Measurements from ENCODE around the gene FABP7. TPM values are rescaled to one million over a fixed set of nuclear protein-coding genes. Genes with fewer than 3 reads are reported as not detected.

Gene FABP7
- total and polyA plus RNA-seq, 2 of the 13 experiments (the other 11 are each of a cell fraction or from before 2014, with no cell fraction given) = not detected

DNA sequence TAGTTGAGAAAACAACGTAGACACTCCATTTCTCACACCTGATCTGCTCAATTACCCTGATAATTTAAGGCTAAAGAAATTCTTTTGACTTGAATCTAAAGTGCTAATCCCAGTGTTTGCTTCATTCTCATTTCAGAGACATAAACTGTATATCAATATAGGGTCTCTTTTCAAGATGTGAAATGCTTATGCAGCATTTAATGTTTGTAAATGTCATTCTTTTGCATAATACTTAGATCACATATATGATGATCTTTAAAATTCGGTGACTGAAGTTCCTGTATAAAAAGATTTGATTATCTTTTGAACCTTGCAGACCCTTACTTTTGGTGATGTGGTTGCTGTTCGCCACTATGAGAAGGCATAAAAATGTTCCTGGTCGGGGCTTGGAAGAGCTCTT is 3.9 kb downstream of the FABP7 start:
- POLR2A ChIA-PET = no interaction called here

DNA sequence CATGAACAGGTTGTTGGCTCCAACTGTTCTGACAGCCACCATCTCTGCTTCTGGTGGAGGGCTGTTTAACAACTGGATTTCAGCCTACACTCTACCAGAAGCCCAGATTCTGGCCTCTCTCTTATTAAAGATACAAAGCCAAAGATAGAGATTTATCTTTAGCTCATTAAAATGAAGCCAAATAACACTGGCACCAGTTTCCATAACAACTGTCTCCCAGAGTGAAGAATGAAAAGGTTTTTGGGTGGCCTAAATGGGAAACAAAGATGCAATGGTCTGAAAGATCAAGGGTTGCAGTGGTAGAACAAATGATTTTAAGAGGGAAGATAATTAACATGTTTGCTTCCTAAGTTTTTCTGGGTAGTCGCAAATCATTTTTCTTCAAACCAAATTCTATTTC is 6.4 kb downstream of the FABP7 start:
- no peak for FAIRE-seq
- H3K27ac ChIP-seq (ENCODE audit: extremely low read length, insufficient read depth, low read length) = no peak overlapping the region
- ChIA-PET CTCF (ENCODE audit: low intra/inter-chr PET ratio, low total read pairs) (no interaction called here), POLR2A (no interaction called here)
- H3K9me3 ChIP-seq (ENCODE audit: low read length) = no peaks in the 10 kb centered on the region
- no peak for ATAC-seq
- in situ Hi-C loops (cut with HindIII; ENCODE audit: extremely low pct_ligation_motif_present, low pct_unique_long_range_greater_than_20kb) (loop anchor here (5.0 kb wide), 1 partner anchor 51 kb away; no protein-coding TSS in a partner anchor), intact Hi-C loops (cut with micrococcal nuclease; ENCODE audit: unreplicated experiment) (no loop called here)
- peaks cover 18% of the 10 kb centered on the region for H3K4me1 ChIP-seq (ENCODE audit: insufficient read depth, low read length)
- no peak overlapping the region for H2AFZ ChIP-seq (ENCODE audit: low read length)
- H4K20me1 ChIP-seq (ENCODE audit: insufficient read depth, low read length) = no peaks in the 10 kb centered on the region
- no peak overlapping the region for H3K4me3 ChIP-seq (replicated peaks in 1 of 3; ENCODE audit: insufficient read depth in 1 of 3, low read depth in 2 of 3, low read length in 3 of 3)
- H3K4me2 ChIP-seq (ENCODE audit: low read depth, low read length) = no peak overlapping the region
- no peak overlapping the region for H3K9ac ChIP-seq (ENCODE audit: insufficient read depth, low read depth, low read length)
- no peaks in the 10 kb centered on the region for H3K36me3 ChIP-seq (replicated peaks in 1 of 2; ENCODE audit: control insufficient read depth in 1 of 2, insufficient read depth in 2 of 2, low read length in 2 of 2)
- H3K27me3 ChIP-seq (ENCODE audit: control insufficient read depth in 1 of 2, insufficient read depth in 2 of 2, low read length in 2 of 2) = no peaks in the 10 kb centered on the region; a peak in 1 of 5 replicates
- H3K79me2 ChIP-seq (ENCODE audit: insufficient read depth, low read length) = no peaks in the 10 kb centered on the region
- WGBS (ENCODE audit: low lambda C conversion rate) = 95% methylated on average over 1 of the region's 1 CpG
- BruUV-seq (replicated peaks) = no TSS peak
- no peak for DNase-seq (ENCODE audit: low spot score)
- TF ChIP-seq, protein P1, sequence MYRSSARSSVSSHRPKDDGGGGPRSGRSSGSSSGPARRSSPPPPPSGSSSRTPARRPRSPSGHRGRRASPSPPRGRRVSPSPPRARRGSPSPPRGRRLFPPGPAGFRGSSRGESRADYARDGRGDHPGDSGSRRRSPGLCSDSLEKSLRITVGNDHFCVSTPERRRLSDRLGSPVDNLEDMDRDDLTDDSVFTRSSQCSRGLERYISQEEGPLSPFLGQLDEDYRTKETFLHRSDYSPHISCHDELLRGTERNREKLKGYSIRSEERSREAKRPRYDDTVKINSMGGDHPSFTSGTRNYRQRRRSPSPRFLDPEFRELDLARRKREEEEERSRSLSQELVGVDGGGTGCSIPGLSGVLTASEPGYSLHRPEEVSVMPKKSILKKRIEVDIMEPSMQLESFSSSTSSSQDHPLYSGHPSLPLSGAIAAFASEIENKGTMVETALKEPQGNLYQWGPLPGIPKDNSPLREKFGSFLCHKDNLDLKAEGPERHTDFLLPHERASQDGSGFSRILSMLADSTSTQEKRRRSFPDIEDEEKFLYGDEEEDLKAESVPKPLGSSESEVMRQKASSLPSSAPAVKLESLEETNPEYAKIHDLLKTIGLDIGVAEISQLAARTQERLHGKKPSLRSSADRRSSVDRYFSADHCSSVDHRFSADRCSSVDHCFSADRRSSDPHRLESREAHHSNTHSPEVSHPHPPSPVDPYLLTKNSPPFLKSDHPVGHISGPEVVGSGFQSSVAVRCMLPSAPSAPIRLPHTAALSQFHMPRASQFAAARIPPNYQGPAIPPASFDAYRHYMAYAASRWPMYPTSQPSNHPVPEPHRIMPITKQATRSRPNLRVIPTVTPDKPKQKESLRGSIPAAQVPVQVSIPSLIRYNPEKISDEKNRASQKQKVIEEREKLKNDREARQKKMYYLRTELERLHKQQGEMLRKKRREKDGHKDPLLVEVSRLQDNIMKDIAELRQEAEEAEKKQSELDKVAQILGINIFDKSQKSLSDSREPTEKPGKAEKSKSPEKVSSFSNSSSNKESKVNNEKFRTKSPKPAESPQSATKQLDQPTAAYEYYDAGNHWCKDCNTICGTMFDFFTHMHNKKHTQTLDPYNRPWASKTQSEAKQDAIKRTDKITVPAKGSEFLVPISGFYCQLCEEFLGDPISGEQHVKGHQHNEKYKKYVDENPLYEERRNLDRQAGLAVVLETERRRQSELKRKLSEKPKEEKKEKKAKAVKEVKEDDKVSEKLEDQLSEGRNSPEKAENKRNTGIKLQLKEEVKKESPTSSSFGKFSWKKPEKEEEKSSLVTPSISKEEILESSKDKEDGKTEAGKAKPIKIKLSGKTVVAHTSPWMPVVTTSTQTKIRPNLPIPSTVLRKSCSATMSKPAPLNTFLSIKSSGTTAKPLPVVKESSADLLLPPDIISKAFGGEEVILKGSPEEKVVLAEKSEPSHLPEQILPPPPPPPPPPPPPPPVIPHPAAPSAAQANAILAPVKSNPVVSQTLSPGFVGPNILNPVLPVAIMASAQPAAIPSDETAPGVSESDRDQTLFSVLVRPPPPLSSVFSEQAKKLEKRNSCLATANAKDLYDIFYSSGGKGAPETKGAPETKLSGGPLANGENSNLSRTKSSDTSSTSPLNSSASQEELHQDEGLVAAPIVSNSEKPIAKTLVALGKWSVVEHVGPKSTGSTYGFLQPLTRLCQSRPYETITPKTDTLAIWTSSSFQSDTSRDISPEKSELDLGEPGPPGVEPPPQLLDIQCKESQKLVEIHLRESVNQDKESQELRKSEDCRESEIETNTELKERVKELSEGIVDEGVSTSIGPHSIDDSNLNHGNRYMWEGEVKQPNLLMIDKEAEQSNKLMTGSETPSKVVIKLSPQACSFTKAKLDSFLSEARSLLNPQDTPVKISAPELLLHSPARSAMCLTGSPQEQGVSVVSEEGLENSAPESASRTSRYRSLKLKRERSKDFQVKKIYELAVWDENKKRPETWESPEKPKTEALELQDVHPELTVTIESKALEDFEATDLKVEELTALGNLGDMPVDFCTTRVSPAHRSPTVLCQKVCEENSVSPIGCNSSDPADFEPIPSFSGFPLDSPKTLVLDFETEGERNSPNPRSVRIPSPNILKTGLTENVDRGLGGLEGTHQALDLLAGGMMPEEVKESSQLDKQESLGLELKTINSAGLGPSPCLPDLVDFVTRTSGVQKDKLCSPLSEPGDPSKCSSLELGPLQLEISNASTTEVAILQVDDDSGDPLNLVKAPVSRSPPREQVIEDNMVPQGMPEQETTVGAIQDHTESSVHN (CRISPR knock-in tag; IDR thresholded peaks at IDR 0.05) = no peak
- TF ChIP-seq, protein P2, sequence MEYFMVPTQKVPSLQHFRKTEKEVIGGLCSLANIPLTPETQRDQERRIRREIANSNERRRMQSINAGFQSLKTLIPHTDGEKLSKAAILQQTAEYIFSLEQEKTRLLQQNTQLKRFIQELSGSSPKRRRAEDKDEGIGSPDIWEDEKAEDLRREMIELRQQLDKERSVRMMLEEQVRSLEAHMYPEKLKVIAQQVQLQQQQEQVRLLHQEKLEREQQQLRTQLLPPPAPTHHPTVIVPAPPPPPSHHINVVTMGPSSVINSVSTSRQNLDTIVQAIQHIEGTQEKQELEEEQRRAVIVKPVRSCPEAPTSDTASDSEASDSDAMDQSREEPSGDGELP (IDR thresholded peaks at IDR 0.05; ENCODE audit: borderline replicate concordance, low read depth) = no peak

More for the DNA sequence above, 3.9 kb downstream of the FABP7 start:
- Histone ChIP-seq H3K27me3 (ENCODE audit: control insufficient read depth in 1 of 2, insufficient read depth in 2 of 2, low read length in 2 of 2) (peaks cover 0 to 19% of the 10 kb centered on the region in 2 experiments; a peak in 3 of 5 replicates), H4K20me1 (ENCODE audit: insufficient read depth, low read length) (no peaks in the 10 kb centered on the region), H2AFZ (ENCODE audit: low read length) (no peak overlapping the region), H3K27ac (ENCODE audit: extremely low read length, insufficient read depth, low read length) (no peak overlapping the region), H3K9ac (ENCODE audit: insufficient read depth, low read depth, low read length) (no peak overlapping the region), H3K4me3 (replicated peaks in 1 of 3; ENCODE audit: insufficient read depth in 1 of 3, low read depth in 2 of 3, low read length in 3 of 3) (no peak overlapping the region), H3K4me1 (ENCODE audit: insufficient read depth, low read length) (peaks cover 7% of the 10 kb centered on the region), H3K79me2 (ENCODE audit: insufficient read depth, low read length) (no peaks in the 10 kb centered on the region), H3K36me3 (replicated peaks in 1 of 2; ENCODE audit: control insufficient read depth in 1 of 2, insufficient read depth in 2 of 2, low read length in 2 of 2) (no peaks in the 10 kb centered on the region), H3K4me2 (ENCODE audit: low read depth, low read length) (no peak overlapping the region), H3K9me3 (ENCODE audit: low read length) (no peaks in the 10 kb centered on the region)
- intact Hi-C loops (cut with micrococcal nuclease; ENCODE audit: unreplicated experiment) = no loop called here
- ATAC-seq = no peak
- no peak for DNase-seq (ENCODE audit: low spot score)
- no peak for FAIRE-seq
- in situ Hi-C loops (cut with HindIII; ENCODE audit: extremely low pct_ligation_motif_present, low pct_unique_long_range_greater_than_20kb) = no loop called here
- CTCF ChIA-PET (ENCODE audit: low intra/inter-chr PET ratio, low total read pairs) = no interaction called here
- TF ChIP-seq BRCA1 (CRISPR knock-in tag; IDR thresholded peaks at IDR 0.05) = no peak
- no peak for TF ChIP-seq ZNF333 (CRISPR knock-in tag; IDR thresholded peaks at IDR 0.05; ENCODE audit: borderline replicate concordance)
- TF ChIP-seq MAFF (IDR thresholded peaks at IDR 0.05; ENCODE audit: low read depth, low read length) = peak; percentile 75
- TF ChIP-seq, protein P3, sequence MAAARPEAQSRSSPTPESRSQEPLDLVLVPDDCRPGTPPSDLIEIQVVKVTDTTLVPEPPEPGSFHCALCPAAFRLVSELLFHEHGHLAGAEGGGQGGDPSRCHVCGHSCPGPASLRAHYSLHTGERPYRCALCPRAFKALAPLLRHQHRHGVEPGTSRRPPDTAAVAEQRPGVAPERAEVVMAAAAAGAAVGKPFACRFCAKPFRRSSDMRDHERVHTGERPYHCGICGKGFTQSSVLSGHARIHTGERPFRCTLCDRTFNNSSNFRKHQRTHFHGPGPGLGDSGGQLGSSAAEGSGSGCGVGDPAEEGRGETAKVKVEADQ (CRISPR knock-in tag; IDR thresholded peaks at IDR 0.05; ENCODE audit: borderline replicate concordance) = no peak
- TF ChIP-seq POLR2A (IDR thresholded peaks at IDR 0.05; ENCODE audit: insufficient read depth in 1 of 2, low read depth in 2 of 2, low read length in 2 of 2) = no peak
- peak; percentile 65 to 82 for TF ChIP-seq MAFK (conservative IDR thresholded peaks at IDR 0.05 in 1 of 2, IDR thresholded peaks at IDR 0.05 in 1 of 2; ENCODE audit: low read length in 2 of 2)
- no peak for TF ChIP-seq ZNF382 (CRISPR knock-in tag; IDR thresholded peaks at IDR 0.05; ENCODE audit: borderline replicate concordance)
- no peak for TF ChIP-seq NFKBIZ (CRISPR knock-in tag; IDR thresholded peaks at IDR 0.05)
- TF ChIP-seq ZFP62 (CRISPR knock-in tag; IDR thresholded peaks at IDR 0.05) = no peak
- no peak for TF ChIP-seq SETDB1 (CRISPR knock-in tag; IDR thresholded peaks at IDR 0.05; ENCODE audit: borderline replicate concordance)
- BruUV-seq (replicated peaks) = no TSS peak
- WGBS (ENCODE audit: low lambda C conversion rate) = 3% methylated on average over 4 of the region's 4 CpGs
